SK-N-SH (cell line): ENCODE measurements around the gene CCDC174.

Experiments
- GATA2 ChIP-seq: sonication (generic); formaldehyde crosslinking; IDR thresholded peaks from 2 replicates; pipeline ENCODE4 v1.5.0; 2020; ENCODE audit warnings: mild to moderate bottlenecking, missing genetic modification reagents
- POLR2AphosphoS5 ChIP-seq: IDR thresholded peaks from 2 replicates; pipeline ENCODE4 v1.6.1; 2012; ENCODE audit warnings: low read depth, low read length
- RAD21 ChIP-seq: IDR thresholded peaks from 2 replicates; pipeline ENCODE4 v1.6.1; 2012; ENCODE audit warnings: mild to moderate bottlenecking, low read length
- RFX5 ChIP-seq: IDR thresholded peaks from 2 replicates; pipeline ENCODE4 v1.6.1; 2012; ENCODE audit warnings: mild to moderate bottlenecking, improper control_type of control experiment, low read length
- SIN3A ChIP-seq: IDR thresholded peaks from 2 replicates; pipeline ENCODE4 v1.6.1; 2012; ENCODE audit warnings: low read depth, mild to moderate bottlenecking, low read length, moderate library complexity, borderline replicate concordance
- TAF1 ChIP-seq: IDR thresholded peaks from 2 replicates; pipeline ENCODE4 v1.6.1; 2012; ENCODE audit warnings: low read depth, mild to moderate bottlenecking, low read length, moderate library complexity, borderline replicate concordance
- TEAD4 ChIP-seq: IDR thresholded peaks from 2 replicates; pipeline ENCODE4 v1.4.0; 2012; ENCODE audit warnings: mild to moderate bottlenecking, borderline replicate concordance; ENCODE audit not compliant: insufficient read depth
- TF ChIP-seq, protein P1 (sequence below): fragments of 200-600 bp; sonication (generic); IDR thresholded peaks from 2 replicates; pipeline ENCODE4 v1.6.1; 2017; ENCODE audit warnings: antibody characterized with exemption, mild to moderate bottlenecking, moderate library complexity

GRCh38 chr3:14676881-14677280 is 25.3 kb downstream of the CCDC174 start:
- TF ChIP-seq, protein P1, sequence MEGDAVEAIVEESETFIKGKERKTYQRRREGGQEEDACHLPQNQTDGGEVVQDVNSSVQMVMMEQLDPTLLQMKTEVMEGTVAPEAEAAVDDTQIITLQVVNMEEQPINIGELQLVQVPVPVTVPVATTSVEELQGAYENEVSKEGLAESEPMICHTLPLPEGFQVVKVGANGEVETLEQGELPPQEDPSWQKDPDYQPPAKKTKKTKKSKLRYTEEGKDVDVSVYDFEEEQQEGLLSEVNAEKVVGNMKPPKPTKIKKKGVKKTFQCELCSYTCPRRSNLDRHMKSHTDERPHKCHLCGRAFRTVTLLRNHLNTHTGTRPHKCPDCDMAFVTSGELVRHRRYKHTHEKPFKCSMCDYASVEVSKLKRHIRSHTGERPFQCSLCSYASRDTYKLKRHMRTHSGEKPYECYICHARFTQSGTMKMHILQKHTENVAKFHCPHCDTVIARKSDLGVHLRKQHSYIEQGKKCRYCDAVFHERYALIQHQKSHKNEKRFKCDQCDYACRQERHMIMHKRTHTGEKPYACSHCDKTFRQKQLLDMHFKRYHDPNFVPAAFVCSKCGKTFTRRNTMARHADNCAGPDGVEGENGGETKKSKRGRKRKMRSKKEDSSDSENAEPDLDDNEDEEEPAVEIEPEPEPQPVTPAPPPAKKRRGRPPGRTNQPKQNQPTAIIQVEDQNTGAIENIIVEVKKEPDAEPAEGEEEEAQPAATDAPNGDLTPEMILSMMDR: no peak
- no peak for TF ChIP-seq SIN3A
- no peak for TF ChIP-seq TEAD4
- TF ChIP-seq TAF1: no peak
- TF ChIP-seq RAD21: no peak
- TF ChIP-seq GATA2 (CRISPR knock-in tag): peak; percentile 87
- TF ChIP-seq RFX5: no peak
- no peak for TF ChIP-seq POLR2AphosphoS5
